Activated CD4-positive, alpha-beta memory T cell treated with anti-CD3 and anti-CD28 coated beads for 36 hours (primary cell): ENCODE results near the gene KRT4. TPM values are rescaled to one million over a fixed set of nuclear protein-coding genes. Genes with fewer than 3 reads are reported as not detected.

ENCODE experiments used
- CTCF ChIA-PET: fragments of 350-600 bp; sonication (Branson Sonifier 250); formaldehyde crosslinking; loops from one replicate; lab custom pipeline; 2021; ENCODE audit warnings: antibody characterized with exemption, inconsistent platforms; lab: Charles Lee
- POLR2A ChIA-PET: fragments of 350-600 bp; sonication (Branson Sonifier 250); formaldehyde crosslinking; loops from one replicate; lab custom pipeline; 2021; ENCODE audit warnings: antibody characterized with exemption; lab: Charles Lee
- DNase-seq: peaks from one replicate; pipeline ENCODE4 v3.0.0-alpha.2; 2020
- H3K27ac Mint-ChIP-seq: one replicate; pipeline ENCODE4 v1.8.0; 2021; ENCODE audit warnings: mixed read lengths
- H3K27me3 Mint-ChIP-seq: one replicate; pipeline ENCODE4 v1.8.0; 2021; ENCODE audit warnings: mixed read lengths
- H3K36me3 Mint-ChIP-seq: one replicate; pipeline ENCODE4 v1.8.0; 2021; ENCODE audit warnings: mixed read lengths
- H3K4me1 Mint-ChIP-seq: one replicate; pipeline ENCODE4 v1.8.0; 2021; ENCODE audit warnings: low read depth, mixed read lengths
- H3K4me3 Mint-ChIP-seq: one replicate; pipeline ENCODE4 v1.8.0; 2021; ENCODE audit warnings: mild to moderate bottlenecking, mixed read lengths
- H3K9me3 Mint-ChIP-seq: one replicate; pipeline ENCODE4 v1.8.0; 2021; ENCODE audit warnings: mixed read lengths
- intact Hi-C: fragments of 100-400 bp; cut with micrococcal nuclease; formaldehyde crosslinking; loops from one replicate; pipeline ENCODE4 v1.15.1; 2023
- total RNA-seq, 2 experiments: library from RNA; stranded (reverse); gene quantifications; one replicate each; pipeline ENCODE4 v1.2.3, GENCODE V29; 2021

The KRT4 gene
- total RNA-seq, 2 experiments from 2014 or later: not detected

- Mint-ChIP-seq H3K4me1 (no peaks in the 10 kb centered on the region), H3K36me3 (no peaks in the 10 kb centered on the region), H3K27ac (no peak overlapping the region), H3K27me3 (peaks cover 8% of the 10 kb centered on the region), H3K9me3 (no peaks in the 10 kb centered on the region), H3K4me3 (no peak overlapping the region)
- ChIA-PET POLR2A (no interaction called here), CTCF (no interaction called here)
- peak; percentile 14 for DNase-seq
- intact Hi-C loops: no loop called here
Observed at GRCh38 chr12:52847335-52848102, 33.6 kb upstream of the KRT4 start.

GRCh38 chr12:52846356-52846970 is 32.5 kb upstream of the KRT4 start:
- POLR2A ChIA-PET: no interaction called here
- Mint-ChIP-seq H3K4me1 (no peaks in the 10 kb centered on the region), H3K27ac (no peak overlapping the region), H3K4me3 (no peak overlapping the region), H3K36me3 (no peaks in the 10 kb centered on the region), H3K27me3 (peaks cover 6% of the 10 kb centered on the region), H3K9me3 (no peaks in the 10 kb centered on the region)
- intact Hi-C loops: no loop called here
- DNase-seq: no peak
- CTCF ChIA-PET: no interaction called here

- Mint-ChIP-seq H3K36me3 (no peaks in the 10 kb centered on the region), H3K4me3 (no peak overlapping the region), H3K27me3 (peaks cover 5% of the 10 kb centered on the region), H3K27ac (no peak overlapping the region), H3K4me1 (no peaks in the 10 kb centered on the region), H3K9me3 (no peaks in the 10 kb centered on the region)
- DNase-seq: no peak
- CTCF ChIA-PET: no interaction called here
- POLR2A ChIA-PET: no interaction called here
- intact Hi-C loops: no loop called here
Observed at GRCh38 chr12:52845946-52846345, 32.0 kb upstream of the KRT4 start.

- intact Hi-C loops: no loop called here
- H3K4me1 Mint-ChIP-seq: no peaks in the 10 kb centered on the region
- no peak overlapping the region for H3K4me3 Mint-ChIP-seq
- H3K36me3 Mint-ChIP-seq: no peaks in the 10 kb centered on the region
- ChIA-PET POLR2A (no interaction called here), CTCF (interaction anchor here (0.6 kb wide), 1 partner anchor 1811 kb away, joined by 5 read pairs; no protein-coding TSS in a partner anchor)
- no peaks in the 10 kb centered on the region for H3K9me3 Mint-ChIP-seq
- H3K27ac Mint-ChIP-seq: no peak overlapping the region
- DNase-seq: no peak
- peaks cover 3% of the 10 kb centered on the region for H3K27me3 Mint-ChIP-seq
Observed at GRCh38 chr12:52844386-52844785, 30.5 kb upstream of the KRT4 start.

- Mint-ChIP-seq H3K9me3 (no peaks in the 10 kb centered on the region), H3K4me3 (no peak overlapping the region), H3K27me3 (peaks cover 15% of the 10 kb centered on the region), H3K27ac (no peak overlapping the region), H3K4me1 (peaks cover 22% of the 10 kb centered on the region), H3K36me3 (no peaks in the 10 kb centered on the region)
- CTCF ChIA-PET: interaction anchor here (1.4 kb wide), 1 partner anchor 31 kb away, joined by 4 read pairs; no protein-coding TSS in a partner anchor
- intact Hi-C loops: no loop called here
- POLR2A ChIA-PET: no interaction called here
- DNase-seq: no peak
Observed at GRCh38 chr12:52839436-52840105, 25.7 kb upstream of the KRT4 start.

GRCh38 chr12:52838609-52839435 is 24.9 kb upstream of the KRT4 start:
- Mint-ChIP-seq H3K4me1 (peaks cover 22% of the 10 kb centered on the region), H3K9me3 (no peaks in the 10 kb centered on the region), H3K4me3 (no peak overlapping the region), H3K36me3 (no peaks in the 10 kb centered on the region), H3K27ac (no peak overlapping the region), H3K27me3 (peaks cover 15% of the 10 kb centered on the region)
- no peak for DNase-seq
- intact Hi-C loops: no loop called here
- CTCF ChIA-PET: no interaction called here
- POLR2A ChIA-PET: no interaction called here

GRCh38 chr12:52837781-52838608 is 24.1 kb upstream of the KRT4 start:
- Mint-ChIP-seq H3K27me3 (peaks cover 15% of the 10 kb centered on the region), H3K36me3 (no peaks in the 10 kb centered on the region), H3K4me1 (peaks cover 22% of the 10 kb centered on the region), H3K9me3 (no peaks in the 10 kb centered on the region), H3K4me3 (no peak overlapping the region), H3K27ac (no peak overlapping the region)
- CTCF ChIA-PET: no interaction called here
- intact Hi-C loops: no loop called here
- DNase-seq: no peak
- POLR2A ChIA-PET: no interaction called here

GRCh38 chr12:52837413-52837741 is 23.5 kb upstream of the KRT4 start:
- peaks cover 15% of the 10 kb centered on the region for H3K27me3 Mint-ChIP-seq
- ChIA-PET CTCF (no interaction called here), POLR2A (no interaction called here)
- peaks cover 22% of the 10 kb centered on the region for H3K4me1 Mint-ChIP-seq
- no peaks in the 10 kb centered on the region for H3K36me3 Mint-ChIP-seq
- no peak overlapping the region for H3K27ac Mint-ChIP-seq
- no peaks in the 10 kb centered on the region for H3K9me3 Mint-ChIP-seq
- intact Hi-C loops: no loop called here
- DNase-seq: peak; percentile 12
- H3K4me3 Mint-ChIP-seq: no peak overlapping the region

- Mint-ChIP-seq H3K9me3 (no peaks in the 10 kb centered on the region), H3K27me3 (peaks cover 15% of the 10 kb centered on the region), H3K36me3 (no peaks in the 10 kb centered on the region), H3K4me3 (no peak overlapping the region), H3K4me1 (peaks cover 22% of the 10 kb centered on the region), H3K27ac (no peak overlapping the region)
- DNase-seq: no peak
- intact Hi-C loops: no loop called here
- ChIA-PET CTCF (interaction anchor here (1.0 kb wide), 1 partner anchor 29 kb away, joined by 3 read pairs; no protein-coding TSS in a partner anchor), POLR2A (no interaction called here)
Observed at GRCh38 chr12:52836491-52837412, 22.8 kb upstream of the KRT4 start.

- Mint-ChIP-seq H3K27ac (no peak overlapping the region), H3K36me3 (no peaks in the 10 kb centered on the region), H3K9me3 (no peaks in the 10 kb centered on the region), H3K4me3 (no peak overlapping the region), H3K27me3 (peaks cover 15% of the 10 kb centered on the region), H3K4me1 (peaks cover 22% of the 10 kb centered on the region)
- ChIA-PET CTCF (interaction anchor here (1.0 kb wide), 1 partner anchor 30 kb away, joined by 3 read pairs; no protein-coding TSS in a partner anchor), POLR2A (no interaction called here)
- DNase-seq: peak; percentile 77
- intact Hi-C loops: no loop called here
Observed at GRCh38 chr12:52836042-52836466, 22.1 kb upstream of the KRT4 start.
